Activated naive CD4-positive, alpha-beta T cell treated with anti-CD3 and anti-CD28 coated beads, Interleukin-2, amount 10 ng/mL, durations not matched to agents 7 days and 5 days (primary cell): ENCODE results near the gene MORN4.

Source experiments
- CTCF ChIA-PET: fragments of 350-600 bp; sonication (Branson Sonifier 250); formaldehyde crosslinking; loops from one replicate; lab custom pipeline; 2021; ENCODE audit warnings: antibody characterized with exemption; lab: Charles Lee
- DNase-seq: peaks from one replicate; pipeline ENCODE4 v3.0.0-alpha.2; 2020
- H3K27ac Mint-ChIP-seq: one replicate; pipeline ENCODE4 v1.8.0; 2021; ENCODE audit warnings: mild to moderate bottlenecking, moderate library complexity, mixed read lengths
- H3K27me3 Mint-ChIP-seq: one replicate; pipeline ENCODE4 v1.8.0; 2021; ENCODE audit warnings: mild to moderate bottlenecking, mixed read lengths
- H3K36me3 Mint-ChIP-seq: one replicate; pipeline ENCODE4 v1.8.0; 2021; ENCODE audit warnings: mixed read lengths
- H3K4me1 Mint-ChIP-seq: one replicate; pipeline ENCODE4 v1.8.0; 2021; ENCODE audit warnings: mixed read lengths
- H3K4me3 Mint-ChIP-seq: one replicate; pipeline ENCODE4 v1.8.0; 2021; ENCODE audit warnings: mild to moderate bottlenecking, moderate library complexity, mixed read lengths
- H3K9me3 Mint-ChIP-seq: one replicate; pipeline ENCODE4 v1.8.0; 2021; ENCODE audit warnings: mixed read lengths

MORN4 gene

GRCh38 chr10:97632949-97633884 lies at the start of gene MORN4:
Gene MORN4, minus strand, starts transcription at chr10:97633500. Its CDS starts 13,847 bp downstream, at chr10:97619653.
- Mint-ChIP-seq H3K4me3 (peak within 1 kb of the TSS; percentile 94), H3K27me3 (peaks cover 8% of the 10 kb centered on the region), H3K9me3 (no peaks in the 10 kb centered on the region), H3K4me1 (peaks cover 16% of the 10 kb centered on the region), H3K27ac (peak within 1 kb of the TSS; percentile 82), H3K36me3 (no peaks in the 10 kb centered on the region)
- CTCF ChIA-PET = interaction anchor here (1.2 kb wide), 1 partner anchor 16 kb away, joined by 3 read pairs; no protein-coding TSS in a partner anchor
- peak; percentile 94 for DNase-seq

GRCh38 chr10:97682042-97682441 lies 48.7 kb upstream of the MORN4 start:
- DNase-seq = no peak
- Mint-ChIP-seq H3K4me3 (no peak overlapping the region), H3K27ac (no peak overlapping the region), H3K27me3 (peaks cover 3% of the 10 kb centered on the region), H3K4me1 (peaks cover 13% of the 10 kb centered on the region), H3K9me3 (no peaks in the 10 kb centered on the region), H3K36me3 (no peaks in the 10 kb centered on the region)
- CTCF ChIA-PET = interaction anchor here (2.5 to 3.2 kb wide), 2 partner anchors 19 to 28 kb away, joined by 10 to 20 read pairs; no protein-coding TSS in a partner anchor

GRCh38 chr10:97679594-97679993 lies 46.3 kb upstream of the MORN4 start:
- peaks cover 10% of the 10 kb centered on the region for H3K4me1 Mint-ChIP-seq
- no peak for DNase-seq
- peaks cover 2% of the 10 kb centered on the region for H3K36me3 Mint-ChIP-seq
- CTCF ChIA-PET = interaction anchor here (0.9 to 2.8 kb wide), 6 partner anchors 11 to 57 kb away, joined by 3 to 10 read pairs (median 4); partner anchors contain the start of gene ZFYVE27
- no peak overlapping the region for H3K4me3 Mint-ChIP-seq
- no peak overlapping the region for H3K27ac Mint-ChIP-seq
- no peaks in the 10 kb centered on the region for H3K27me3 Mint-ChIP-seq
- no peaks in the 10 kb centered on the region for H3K9me3 Mint-ChIP-seq

DNA sequence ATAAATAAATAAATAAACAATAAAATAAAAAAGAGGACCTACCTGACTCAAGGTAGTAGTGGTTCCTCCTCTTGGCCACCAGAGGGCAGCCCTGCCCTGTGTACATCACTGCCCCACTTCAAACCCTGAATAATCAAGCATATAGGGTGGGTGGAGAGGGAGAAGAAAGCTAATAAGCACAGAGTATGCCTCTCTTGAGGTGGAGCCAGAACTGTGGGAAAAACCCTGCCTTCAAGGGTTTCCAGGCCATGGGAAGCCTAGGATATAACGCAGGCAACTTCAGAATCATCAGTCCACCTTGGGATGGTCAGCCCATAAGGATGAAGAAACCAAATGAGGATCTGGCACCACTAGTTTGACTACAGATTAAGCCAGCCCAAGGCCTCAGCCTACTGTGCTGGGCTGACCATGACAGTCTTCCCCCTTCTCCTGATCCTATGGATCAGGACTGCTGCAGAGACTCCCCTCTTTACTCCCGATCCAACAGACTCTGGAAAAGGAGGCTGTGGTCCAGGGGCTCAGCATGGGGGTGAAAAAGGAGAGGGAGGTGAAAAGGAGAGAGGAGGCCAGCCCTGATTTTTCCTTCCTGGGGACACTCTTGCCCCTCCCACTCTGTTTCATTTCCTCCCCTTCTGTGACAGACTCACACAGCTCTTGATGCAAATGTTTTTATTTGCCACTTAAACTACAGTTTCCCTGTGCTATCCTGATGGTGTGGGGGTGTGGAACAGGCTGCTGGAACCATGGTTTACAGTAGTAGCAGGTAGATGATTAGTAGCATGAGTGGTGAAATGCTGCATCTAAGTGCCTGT lies 43.7 kb upstream of the MORN4 start:
- H3K4me3 Mint-ChIP-seq = no peak overlapping the region

GRCh38 chr10:97675222-97675621 lies 41.9 kb upstream of the MORN4 start:
- Mint-ChIP-seq H3K27ac (no peak overlapping the region), H3K9me3 (no peaks in the 10 kb centered on the region), H3K4me3 (no peak overlapping the region), H3K4me1 (peaks cover 13% of the 10 kb centered on the region), H3K36me3 (peaks cover 14% of the 10 kb centered on the region), H3K27me3 (no peaks in the 10 kb centered on the region)
- CTCF ChIA-PET = interaction anchor here (0.8 to 2.3 kb wide), 8 partner anchors 9 to 104 kb away, joined by 3 to 8 read pairs (median 4); partner anchors contain the start of gene AVPI1
- DNase-seq = no peak

More for the DNA sequence above, 43.7 kb upstream of the MORN4 start:
- peak overlapping the region; percentile 34 for H3K27ac Mint-ChIP-seq
- CTCF ChIA-PET = interaction anchor here (0.7 to 3.5 kb wide), 19 partner anchors 8 to 113 kb away, joined by 3 to 29 read pairs (median 6); partner anchors contain the start of genes AVPI1 and ZFYVE27
- H3K27me3 Mint-ChIP-seq = no peaks in the 10 kb centered on the region
- peak; percentile 58 for DNase-seq
- H3K9me3 Mint-ChIP-seq = no peaks in the 10 kb centered on the region
- H3K36me3 Mint-ChIP-seq = peaks cover 14% of the 10 kb centered on the region
- H3K4me1 Mint-ChIP-seq = peaks cover 13% of the 10 kb centered on the region

GRCh38 chr10:97673736-97674525 lies 40.6 kb upstream of the MORN4 start:
- H3K4me3 Mint-ChIP-seq = no peak overlapping the region
- H3K27me3 Mint-ChIP-seq = no peaks in the 10 kb centered on the region
- CTCF ChIA-PET = interaction anchor here (2.0 to 2.3 kb wide), 2 partner anchors 10 to 103 kb away, joined by 4 to 7 read pairs; no protein-coding TSS in a partner anchor
- no peak overlapping the region for H3K27ac Mint-ChIP-seq
- peaks cover 14% of the 10 kb centered on the region for H3K36me3 Mint-ChIP-seq
- no peaks in the 10 kb centered on the region for H3K9me3 Mint-ChIP-seq
- peaks cover 13% of the 10 kb centered on the region for H3K4me1 Mint-ChIP-seq
- no peak for DNase-seq

- Mint-ChIP-seq H3K4me1 (peaks cover 6% of the 10 kb centered on the region), H3K36me3 (peaks cover 34% of the 10 kb centered on the region), H3K27me3 (no peaks in the 10 kb centered on the region), H3K27ac (no peak overlapping the region), H3K4me3 (no peak overlapping the region), H3K9me3 (no peaks in the 10 kb centered on the region)
- no peak for DNase-seq
- CTCF ChIA-PET = interaction anchor here (1.5 to 2.1 kb wide), 3 partner anchors 9 to 98 kb away, joined by 3 to 10 read pairs (median 6); no protein-coding TSS in a partner anchor
Measured at GRCh38 chr10:97669571-97669970, 36.3 kb upstream of the MORN4 start.

DNA sequence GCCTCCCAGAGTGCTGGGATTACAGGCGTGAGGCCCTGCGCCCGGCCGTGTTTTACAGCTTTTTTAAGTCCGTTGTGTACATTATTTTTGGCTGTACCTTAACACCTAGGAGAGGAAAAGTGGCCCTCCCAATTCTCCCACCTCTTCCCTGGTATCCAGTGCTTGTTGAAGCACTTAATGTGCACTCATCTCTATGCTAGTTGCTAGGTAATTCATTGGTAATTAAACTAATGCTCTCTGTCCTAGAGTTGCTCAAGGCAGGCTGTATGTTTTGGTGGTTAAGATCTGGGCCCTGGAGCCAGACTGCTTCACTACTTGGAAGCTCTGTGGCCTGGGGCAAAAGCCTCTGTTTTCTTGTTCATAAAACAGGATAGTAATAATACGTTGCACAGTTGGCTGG lies 34.2 kb upstream of the MORN4 start:
- Mint-ChIP-seq H3K36me3 (peaks cover 27% of the 10 kb centered on the region), H3K27me3 (no peaks in the 10 kb centered on the region), H3K9me3 (no peaks in the 10 kb centered on the region), H3K4me3 (no peak overlapping the region), H3K4me1 (peaks cover 3% of the 10 kb centered on the region), H3K27ac (no peak overlapping the region)
- CTCF ChIA-PET = interaction anchor here (2.0 kb wide), 1 partner anchor 11 kb away, joined by 10 read pairs; no protein-coding TSS in a partner anchor
- DNase-seq = no peak

GRCh38 chr10:97666992-97667391 lies 33.7 kb upstream of the MORN4 start:
- Mint-ChIP-seq H3K9me3 (no peaks in the 10 kb centered on the region), H3K27ac (no peak overlapping the region), H3K4me1 (peaks cover 3% of the 10 kb centered on the region), H3K36me3 (peaks cover 28% of the 10 kb centered on the region), H3K27me3 (no peaks in the 10 kb centered on the region), H3K4me3 (no peak overlapping the region)
- CTCF ChIA-PET = no interaction called here
- no peak for DNase-seq

DNA sequence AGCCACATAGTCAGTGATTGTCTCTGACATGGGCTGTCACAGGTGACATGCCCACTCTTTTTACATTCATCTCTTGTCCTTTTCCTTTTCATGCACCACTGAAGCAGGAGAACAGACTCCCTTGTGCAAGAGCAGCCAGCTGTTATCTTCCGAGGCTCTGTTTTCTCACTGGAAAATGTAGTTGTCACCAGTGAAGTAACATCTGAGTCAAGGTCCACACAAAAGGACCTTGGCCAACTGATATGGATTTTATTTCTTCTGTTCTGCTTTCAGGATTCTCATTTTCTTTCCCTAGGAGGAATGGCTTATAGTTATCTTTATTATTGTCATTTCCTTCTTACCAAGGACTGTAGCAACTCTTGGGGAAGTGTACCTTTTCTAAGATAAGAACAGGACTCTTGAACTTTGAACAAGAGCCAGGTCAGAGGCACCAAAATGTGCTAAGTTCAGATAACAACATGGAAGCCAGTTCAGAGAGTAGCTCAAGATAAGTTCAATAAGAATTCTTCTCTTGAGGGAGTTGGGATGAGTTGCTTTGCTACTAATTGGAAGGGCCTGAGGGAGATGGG lies 31.1 kb upstream of the MORN4 start:
- peaks cover 37% of the 10 kb centered on the region for H3K36me3 Mint-ChIP-seq
- no peak overlapping the region for H3K4me3 Mint-ChIP-seq
- CTCF ChIA-PET = no interaction called here

DNA sequence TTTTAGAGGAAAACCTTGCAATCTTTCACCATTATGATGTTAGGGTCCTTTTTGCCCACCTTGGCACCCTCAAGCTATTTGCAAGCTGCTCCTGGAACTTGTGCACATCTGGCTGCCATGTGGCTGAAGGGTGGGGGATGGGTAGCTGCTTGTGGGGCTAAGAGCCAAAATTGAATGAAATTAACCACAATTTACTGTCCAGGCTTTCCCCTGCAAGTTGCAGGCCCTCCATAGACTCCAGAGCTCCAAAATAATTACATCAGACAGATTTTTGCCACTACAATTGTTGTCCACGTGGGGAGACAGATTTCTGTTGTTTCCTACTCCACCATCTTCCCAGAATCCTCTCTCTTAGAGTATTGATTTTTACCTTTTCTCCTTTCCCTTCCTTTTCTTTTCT lies 26.3 kb upstream of the MORN4 start:
- DNase-seq = no peak
- CTCF ChIA-PET = no interaction called here
- H3K36me3 Mint-ChIP-seq = peaks cover 31% of the 10 kb centered on the region

More for the DNA sequence above, 31.1 kb upstream of the MORN4 start:
- peak overlapping the region; percentile 11 for H3K27ac Mint-ChIP-seq
- no peaks in the 10 kb centered on the region for H3K27me3 Mint-ChIP-seq
- no peak for DNase-seq
- no peaks in the 10 kb centered on the region for H3K9me3 Mint-ChIP-seq
- H3K4me1 Mint-ChIP-seq = peaks cover 3% of the 10 kb centered on the region

GRCh38 chr10:97656777-97657176 lies 23.5 kb upstream of the MORN4 start:
- CTCF ChIA-PET = interaction anchor here (0.8 to 1.4 kb wide), 2 partner anchors 18 to 19 kb away, joined by 3 to 4 read pairs; no protein-coding TSS in a partner anchor
- H3K4me1 Mint-ChIP-seq = no peaks in the 10 kb centered on the region

More for the DNA sequence above, 26.3 kb upstream of the MORN4 start:
- H3K4me3 Mint-ChIP-seq = no peak overlapping the region
- H3K4me1 Mint-ChIP-seq = no peaks in the 10 kb centered on the region
- H3K9me3 Mint-ChIP-seq = no peaks in the 10 kb centered on the region
- no peaks in the 10 kb centered on the region for H3K27me3 Mint-ChIP-seq
- H3K27ac Mint-ChIP-seq = no peak overlapping the region

DNA sequence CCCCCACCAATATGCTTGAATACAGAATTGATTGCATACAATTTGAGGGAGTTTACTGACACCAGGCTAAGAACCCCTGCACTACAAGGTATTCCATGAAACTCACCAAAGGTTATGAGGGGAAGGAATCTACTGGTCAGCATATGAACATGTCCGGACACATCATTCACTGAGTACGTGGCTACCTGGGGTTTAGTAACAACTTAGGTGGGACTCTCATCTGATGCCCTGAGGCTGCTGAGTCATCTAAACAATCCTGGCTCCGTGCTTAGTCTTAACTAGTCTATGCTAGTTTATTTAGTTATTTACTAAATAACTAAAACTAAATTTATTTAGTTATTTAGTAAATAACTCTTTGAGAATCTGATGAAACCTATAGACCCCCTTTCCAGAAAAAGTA lies 18.5 kb upstream of the MORN4 start:
- no peak for DNase-seq
- Mint-ChIP-seq H3K4me1 (peaks cover 16% of the 10 kb centered on the region), H3K27ac (no peak overlapping the region), H3K4me3 (no peak overlapping the region), H3K27me3 (no peaks in the 10 kb centered on the region), H3K36me3 (peaks cover 22% of the 10 kb centered on the region), H3K9me3 (no peaks in the 10 kb centered on the region)
- CTCF ChIA-PET = no interaction called here

More at GRCh38 chr10:97656777-97657176, 23.5 kb upstream of the MORN4 start:
- no peaks in the 10 kb centered on the region for H3K27me3 Mint-ChIP-seq
- H3K27ac Mint-ChIP-seq = peak overlapping the region; percentile 45
- H3K9me3 Mint-ChIP-seq = no peaks in the 10 kb centered on the region
- no peak for DNase-seq
- peaks cover 35% of the 10 kb centered on the region for H3K36me3 Mint-ChIP-seq
- H3K4me3 Mint-ChIP-seq = no peak overlapping the region
